Inferior parietal cortex (tissue), 1 donor: ENCODE data around the gene PRR19.

Source experiments
- DNase-seq: peaks from one replicate; pipeline ENCODE4 v3.0.0-alpha.2; 2016; ENCODE audit errors: extremely low spot score

The PRR19 gene

DNA sequence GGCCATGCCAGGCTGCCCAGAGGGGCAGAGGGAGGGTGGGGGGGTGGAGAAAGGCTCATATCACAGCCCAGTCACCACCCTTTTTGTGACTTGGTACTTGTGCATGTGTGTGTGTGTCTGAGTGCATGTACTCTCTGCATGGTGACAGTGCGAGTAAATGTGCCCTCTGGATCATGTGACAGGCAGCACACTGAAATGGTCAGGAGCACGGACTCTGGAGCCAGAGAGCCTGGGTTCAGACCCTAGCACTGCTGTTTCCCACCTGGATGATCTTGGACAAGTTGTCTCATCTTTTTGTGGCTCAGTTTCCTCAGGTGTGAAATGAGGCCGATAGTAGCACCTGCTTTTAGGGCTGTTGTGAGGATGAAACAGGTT, 30.9 kb upstream of the PRR19 start:
- DNase-seq: no peak

DNA sequence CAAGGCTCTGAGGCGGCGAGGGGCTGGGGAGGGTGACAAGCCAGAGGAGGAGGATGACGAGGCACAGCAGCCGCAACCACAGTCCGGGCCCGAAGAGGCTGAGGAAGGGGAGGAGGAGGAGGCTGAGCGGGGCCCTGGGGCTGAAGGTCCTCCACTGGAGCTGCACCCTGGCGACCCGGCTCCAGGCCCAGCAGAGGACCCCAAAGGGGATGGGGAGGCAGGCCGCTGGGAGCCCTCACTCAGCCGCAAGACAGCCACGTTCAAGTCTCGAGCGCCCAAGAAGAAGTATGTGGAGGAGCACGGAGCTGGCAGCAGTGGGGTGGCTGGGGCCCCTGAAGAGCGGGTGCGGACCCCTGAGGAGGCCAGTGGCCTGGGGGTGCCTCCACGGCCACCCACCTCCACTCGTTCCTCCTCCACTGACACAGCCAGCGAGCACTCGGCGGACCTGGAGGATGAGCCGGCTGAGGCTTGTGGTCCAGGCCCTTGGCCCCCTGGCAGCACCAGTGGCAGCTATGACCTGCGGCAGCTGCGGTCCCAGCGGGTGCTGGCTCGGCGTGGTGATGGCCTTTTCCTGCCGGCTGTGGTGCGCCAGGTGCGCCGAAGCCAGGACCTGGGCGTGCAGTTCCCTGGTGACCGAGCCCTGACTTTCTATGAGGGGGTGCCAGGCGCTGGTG, 29.9 kb upstream of the PRR19 start:
- DNase-seq: no peak

DNA sequence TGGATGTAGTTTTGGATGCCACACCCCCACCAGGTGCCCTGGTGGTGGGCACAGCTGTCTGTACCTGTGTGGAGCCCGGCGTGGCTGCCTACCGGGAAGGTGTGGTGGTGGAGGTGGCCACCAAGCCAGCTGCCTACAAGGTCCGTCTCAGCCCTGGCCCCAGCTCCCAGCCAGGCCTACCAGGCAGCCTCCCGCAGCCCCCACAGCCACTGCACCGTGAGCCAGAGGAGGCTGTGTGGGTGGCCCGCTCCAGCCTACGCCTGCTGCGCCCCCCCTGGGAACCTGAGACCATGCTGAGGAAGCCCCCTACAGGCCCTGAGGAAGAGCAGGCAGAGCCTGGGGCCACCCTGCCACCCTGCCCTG, 29.4 kb upstream of the PRR19 start:
- no peak for DNase-seq

DNA sequence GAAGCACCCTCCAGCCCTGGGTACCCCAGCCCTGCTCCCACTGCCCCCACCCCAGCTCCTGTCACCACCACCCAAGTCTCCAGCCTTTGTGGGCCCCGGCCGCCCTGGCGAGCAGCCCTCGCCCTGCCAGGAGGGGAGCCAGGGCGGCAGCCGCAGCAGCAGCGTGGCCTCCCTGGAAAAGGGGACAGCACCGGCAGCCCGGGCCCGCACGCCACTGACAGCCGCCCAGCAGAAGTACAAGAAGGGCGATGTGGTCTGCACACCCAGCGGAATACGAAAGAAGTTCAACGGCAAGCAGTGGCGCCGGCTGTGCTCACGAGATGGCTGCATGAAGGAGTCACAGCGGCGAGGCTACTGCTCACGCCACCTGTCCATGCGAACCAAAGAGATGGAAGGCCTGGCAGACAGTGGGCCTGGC, 28.9 kb upstream of the PRR19 start:
- no peak for DNase-seq

DNA sequence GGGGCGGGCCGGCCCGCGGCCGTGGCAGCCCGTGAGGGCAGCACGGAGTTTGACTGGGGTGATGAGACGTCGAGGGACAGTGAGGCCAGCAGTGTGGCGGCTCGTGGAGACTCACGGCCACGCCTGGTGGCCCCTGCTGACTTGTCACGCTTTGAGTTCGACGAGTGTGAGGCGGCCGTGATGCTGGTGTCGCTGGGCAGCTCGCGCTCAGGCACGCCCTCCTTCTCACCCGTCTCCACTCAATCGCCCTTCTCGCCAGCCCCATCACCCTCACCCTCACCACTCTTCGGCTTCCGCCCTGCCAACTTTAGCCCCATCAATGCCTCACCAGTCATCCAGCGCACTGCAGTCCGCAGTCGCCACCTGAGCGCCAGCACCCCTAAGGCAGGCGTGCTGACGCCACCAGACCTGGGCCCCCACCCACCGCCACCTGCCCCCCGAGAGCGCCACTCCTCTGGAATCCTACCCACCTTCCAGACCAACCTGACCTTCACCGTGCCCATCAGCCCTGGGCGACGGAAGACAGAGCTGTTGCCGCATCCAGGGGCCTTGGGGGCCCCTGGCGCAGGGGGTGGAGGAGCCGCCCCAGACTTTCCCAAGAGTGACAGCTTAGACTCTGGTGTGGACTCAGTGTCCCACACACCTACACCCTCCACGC, 28.4 kb upstream of the PRR19 start:
- DNase-seq: no peak

DNA sequence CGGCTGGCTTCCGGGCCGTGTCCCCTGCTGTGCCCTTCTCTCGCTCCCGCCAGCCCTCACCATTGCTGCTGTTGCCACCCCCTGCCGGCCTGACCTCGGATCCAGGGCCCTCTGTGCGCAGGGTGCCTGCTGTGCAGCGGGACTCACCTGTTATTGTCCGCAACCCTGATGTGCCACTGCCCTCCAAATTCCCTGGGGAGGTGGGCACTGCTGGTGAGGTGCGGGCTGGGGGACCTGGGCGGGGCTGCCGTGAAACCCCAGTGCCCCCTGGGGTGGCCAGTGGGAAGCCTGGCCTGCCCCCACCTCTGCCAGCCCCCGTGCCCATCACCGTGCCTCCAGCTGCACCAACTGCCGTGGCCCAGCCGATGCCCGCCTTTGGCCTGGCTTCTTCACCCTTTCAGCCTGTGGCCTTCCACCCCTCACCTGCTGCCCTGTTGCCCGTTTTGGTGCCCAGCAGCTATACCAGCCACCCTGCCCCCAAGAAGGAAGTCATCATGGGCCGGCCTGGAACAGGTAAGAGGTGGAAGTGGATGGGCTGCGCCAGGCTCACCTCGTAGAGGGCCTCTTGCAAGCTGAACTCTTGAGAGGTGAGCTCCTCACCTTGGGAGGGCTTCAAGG, 27.8 kb upstream of the PRR19 start:
- DNase-seq: no peak

DNA sequence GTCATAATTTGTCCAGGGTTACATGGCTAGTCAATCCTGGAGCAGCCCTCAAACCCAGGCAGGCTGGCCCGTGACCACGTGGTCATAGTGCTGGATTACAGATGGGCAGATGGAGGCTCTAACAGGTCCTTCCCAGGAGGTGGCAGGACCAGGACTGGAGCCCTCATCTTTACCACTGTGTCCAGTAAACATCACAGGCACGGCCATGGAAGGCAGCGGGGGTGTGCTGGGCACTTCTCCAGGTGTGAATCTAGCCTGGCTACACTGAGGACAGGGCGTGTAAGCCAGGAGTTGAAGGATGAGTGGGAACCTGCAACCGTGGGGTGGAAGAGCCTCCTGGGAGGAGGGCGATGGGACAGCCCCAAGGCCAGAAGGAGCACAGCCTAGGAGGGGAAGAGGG, 26.8 kb upstream of the PRR19 start:
- no peak for DNase-seq

DNA sequence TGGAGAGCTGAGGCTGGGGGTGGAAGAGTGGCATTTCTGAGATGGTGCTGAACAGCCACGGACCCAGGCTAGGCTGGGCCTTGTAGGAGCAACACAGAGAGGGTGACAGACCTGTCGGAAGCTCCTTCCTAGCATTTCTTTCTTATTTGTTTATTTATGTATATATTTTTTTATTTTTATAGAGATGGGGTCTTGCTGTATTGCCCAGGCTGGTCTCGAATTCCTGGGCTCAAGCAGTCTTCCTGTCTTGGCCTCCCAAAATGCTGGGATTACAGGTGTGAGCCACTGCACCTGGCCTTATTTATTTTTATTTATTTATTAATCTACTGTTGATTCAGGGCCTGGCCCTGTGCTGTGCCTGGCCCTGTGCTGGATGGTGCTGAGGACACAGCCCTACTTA, 26.4 kb upstream of the PRR19 start:
- no peak for DNase-seq

DNA sequence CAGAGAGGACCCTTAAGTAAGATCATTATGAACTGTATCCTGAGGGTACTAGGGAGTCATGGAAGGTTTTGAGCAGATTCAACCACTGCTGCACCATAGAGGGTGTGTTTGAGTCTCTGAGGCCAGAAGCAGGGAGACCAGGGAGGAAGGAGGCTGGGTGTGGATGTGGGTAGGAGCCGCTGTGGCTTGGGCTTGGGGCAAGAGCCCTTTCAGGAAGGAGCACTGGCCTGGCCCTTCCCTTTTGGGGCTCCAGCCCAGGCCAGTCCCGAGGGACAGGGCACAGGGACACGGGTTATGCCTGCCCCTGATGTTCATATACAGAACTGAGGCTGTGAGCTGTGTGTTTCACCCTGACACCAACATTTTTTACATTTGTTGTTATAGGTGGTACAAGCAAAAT, 25.6 kb upstream of the PRR19 start:
- DNase-seq: no peak

DNA sequence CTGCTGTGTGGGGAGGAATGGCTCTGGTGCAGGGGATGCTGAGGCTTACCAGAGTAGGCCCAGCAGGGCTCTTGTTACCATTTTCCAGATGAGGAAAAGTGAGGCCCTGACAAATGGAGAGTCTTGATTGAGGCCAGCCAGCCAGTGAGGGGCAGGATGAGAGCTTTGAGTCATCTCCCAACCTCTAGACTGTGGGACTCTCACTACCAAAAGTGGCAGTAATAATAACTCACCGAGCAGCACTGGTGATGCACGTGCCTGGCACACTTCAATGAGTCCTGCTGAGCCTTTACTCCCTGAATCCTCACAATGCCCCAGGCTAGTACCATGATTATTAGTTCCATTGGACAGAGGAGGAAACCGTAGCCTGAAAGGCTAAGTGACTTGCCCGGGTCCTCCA, 25.1 kb upstream of the PRR19 start:
- DNase-seq: no peak

DNA sequence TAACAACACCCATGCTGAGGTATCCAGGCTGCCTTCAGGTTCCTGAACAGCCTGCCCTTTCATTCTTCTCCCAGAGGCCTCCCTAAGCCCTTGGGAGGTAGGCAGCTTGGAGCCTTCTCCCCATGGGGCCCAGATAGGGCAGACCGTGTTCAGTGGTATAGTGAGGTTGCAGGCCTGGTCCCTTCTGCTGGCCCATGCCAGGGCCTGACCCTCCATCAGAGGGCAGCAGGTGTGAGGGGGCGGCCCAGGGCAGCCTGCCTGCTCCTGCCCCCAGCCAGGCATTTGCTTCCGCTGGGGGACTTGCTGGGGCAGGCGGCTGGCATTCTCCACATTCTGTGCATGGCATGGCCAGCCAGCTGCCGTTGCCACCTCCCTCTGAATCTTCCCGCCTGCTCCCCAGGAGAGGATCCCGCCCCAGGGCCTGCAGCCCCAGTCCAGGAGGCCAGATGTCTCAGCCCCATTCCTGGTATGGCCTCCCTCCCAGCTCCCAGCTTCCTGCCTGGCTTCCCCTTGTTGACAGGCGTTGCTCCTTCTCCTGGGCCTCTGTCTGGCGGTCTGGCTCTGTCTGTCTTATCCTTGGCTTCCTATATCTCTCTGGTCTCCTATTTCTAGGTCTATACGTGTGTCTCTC, 24.0 kb upstream of the PRR19 start:
- DNase-seq: no peak

DNA sequence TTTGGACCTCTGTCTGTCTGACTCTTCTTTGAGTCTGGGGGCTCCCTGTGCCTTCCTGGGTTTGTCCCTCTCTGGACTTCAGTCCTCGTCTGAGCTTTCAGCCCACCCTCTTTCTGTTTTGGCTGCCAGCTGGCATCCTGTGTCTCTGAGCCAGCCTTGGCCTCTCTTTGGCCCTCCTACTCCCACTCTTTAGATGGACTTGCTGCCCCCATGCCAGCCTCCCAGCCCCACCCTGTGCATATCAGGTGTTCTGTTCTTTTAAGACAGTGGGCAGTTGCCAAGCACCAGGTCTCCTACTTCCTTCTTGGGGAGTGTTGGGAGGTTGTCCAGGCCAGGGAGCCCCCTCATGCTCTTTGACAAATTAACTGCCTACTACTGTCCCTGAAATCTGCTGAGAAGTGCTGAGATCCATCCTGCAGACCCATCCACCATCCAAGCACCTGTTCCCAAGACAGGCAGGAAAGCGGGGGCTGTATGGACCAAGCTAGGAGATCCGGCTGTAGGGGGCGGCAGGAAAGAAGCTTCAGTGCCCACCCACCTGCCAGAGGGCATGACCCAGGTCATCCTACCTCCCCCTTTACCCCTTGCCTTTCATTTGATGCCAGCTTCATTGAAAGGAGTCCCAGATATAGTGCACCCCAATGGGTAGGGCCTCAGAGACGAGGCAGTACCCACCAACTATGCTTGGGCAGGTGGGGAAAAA, 23.3 kb upstream of the PRR19 start:
- no peak for DNase-seq

DNA sequence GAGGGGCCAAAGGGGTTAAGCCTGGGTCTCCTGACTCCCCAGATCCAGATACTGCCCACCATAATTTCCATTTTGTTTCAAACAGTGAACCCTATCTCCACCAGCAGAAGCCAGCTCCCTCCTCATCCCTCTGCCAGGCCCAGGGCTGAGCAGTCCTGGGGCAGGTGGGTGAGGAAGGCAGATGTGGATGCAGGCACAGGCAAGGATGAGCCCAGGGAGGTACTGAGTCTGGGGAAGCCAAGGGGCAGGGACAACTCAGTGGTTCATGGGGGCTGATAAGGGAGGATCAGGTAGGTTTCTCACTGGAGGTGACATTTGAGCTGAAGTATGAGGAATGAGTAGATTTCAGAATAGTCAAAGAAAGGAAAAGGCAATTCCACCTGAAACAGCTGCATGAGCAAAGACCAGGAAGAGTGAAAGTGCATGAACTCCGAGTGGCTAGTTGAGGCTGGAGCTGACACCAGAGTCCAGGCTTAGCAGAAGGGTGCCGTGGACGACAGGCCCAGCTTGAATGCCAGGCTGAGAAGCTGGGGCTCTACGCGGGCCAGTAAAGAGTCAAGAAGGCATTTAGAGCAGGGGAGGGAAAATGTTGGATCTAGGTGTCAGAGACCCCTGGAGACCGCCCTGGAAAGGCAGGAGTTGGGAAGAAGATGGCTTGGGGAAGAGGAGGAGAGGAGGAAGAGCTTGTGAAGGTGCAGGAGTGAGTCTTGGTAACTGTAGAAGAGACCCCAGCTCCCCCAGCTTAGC, 22.6 kb upstream of the PRR19 start:
- DNase-seq: peak; percentile 65

DNA sequence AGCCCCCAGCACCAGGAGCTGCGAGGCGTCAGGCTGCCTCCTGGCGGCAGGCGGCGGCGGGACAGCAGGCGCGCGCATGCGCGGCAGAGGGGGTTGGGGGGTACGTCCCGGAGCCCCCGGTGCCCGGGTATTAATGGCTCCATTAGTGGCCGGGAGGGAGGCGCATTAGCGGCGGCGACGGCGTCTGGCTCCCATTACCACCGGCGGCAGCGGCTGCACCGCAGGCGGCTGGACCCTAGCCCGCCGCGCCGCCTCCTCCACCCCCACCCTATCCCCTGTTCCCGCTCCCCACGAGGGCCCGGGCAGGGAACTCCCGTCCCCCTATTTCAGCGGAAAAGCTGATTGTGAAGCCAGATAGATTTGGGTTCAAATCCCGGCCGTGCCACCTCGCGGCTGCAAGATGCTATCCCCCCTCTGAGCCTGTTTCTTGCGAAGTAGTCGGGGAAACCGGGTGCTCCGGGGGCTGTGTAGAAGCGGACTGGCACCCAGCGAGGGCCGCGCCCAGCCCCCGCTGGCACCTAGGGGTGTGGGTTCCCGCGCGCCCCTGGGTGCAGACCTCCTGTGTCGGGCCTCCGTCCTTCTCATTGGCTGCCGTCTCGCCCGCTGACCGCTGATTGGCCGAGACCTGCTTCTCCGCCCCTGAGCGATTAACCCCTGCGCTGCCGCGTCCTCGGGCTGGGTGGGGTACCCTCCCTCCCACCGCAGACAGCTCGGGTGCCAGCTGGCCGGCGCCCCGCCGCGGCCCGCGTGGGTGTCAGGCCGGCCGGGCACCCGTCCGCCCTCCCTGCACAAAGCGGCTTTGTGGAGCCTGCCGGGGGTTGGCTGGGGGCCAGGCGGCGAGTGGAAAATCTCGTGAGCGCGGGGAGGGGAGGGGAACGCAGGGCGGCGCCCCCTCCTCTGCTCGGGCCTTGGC, 21.8 kb upstream of the PRR19 start:
- peak; percentile 93 for DNase-seq

DNA sequence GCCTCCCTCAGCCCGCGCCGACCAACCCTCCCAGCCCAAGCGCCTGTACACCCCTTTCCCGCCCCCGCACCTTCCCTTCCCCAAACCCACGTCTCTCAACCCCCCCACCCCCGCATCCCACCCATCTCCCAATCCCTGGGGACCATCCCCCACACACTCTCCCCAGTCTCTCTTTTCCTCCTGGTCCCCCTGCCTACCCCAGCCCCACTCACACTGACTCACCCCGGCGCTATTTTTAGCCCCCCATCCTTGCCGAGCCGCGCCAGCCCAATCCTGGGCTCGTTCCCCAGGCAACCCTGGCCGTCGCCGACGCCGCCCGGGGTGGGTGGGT, 21.2 kb upstream of the PRR19 start:
- peak; percentile 24 for DNase-seq

DNA sequence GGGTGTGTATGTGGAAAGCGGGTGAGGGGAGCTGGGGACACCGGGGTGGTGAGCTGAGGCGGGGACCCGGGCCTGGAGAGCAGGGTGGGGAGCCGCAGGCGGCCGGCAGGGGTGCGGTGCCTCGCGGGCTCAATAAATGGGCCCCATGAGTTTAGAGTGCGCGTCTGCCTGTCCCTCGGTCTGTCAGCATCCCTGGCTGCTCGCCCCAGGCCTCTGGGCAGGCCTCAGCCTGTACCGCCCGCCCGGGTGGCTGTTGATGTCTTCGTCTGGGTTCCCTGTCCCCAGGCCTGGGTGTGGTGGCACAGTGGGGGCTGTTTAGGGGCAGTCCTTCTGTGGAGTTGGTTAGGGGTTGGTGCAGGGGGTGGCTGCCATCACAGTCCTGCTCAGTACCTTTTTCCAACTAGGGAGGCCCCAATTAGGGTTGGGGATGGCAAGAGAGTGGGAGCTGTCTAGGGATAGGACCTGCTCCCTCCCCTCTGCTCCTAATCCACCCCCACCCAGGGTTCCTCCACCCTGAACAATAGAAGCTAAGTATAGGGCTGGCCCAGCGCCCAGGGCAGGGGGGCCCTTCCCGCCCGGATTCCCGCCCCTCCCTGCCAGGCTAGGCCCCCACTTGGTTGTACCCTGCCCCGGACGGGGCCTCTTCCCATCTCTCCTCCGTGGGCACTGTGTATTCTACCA, 20.6 kb upstream of the PRR19 start:
- peak; percentile 31 for DNase-seq

DNA sequence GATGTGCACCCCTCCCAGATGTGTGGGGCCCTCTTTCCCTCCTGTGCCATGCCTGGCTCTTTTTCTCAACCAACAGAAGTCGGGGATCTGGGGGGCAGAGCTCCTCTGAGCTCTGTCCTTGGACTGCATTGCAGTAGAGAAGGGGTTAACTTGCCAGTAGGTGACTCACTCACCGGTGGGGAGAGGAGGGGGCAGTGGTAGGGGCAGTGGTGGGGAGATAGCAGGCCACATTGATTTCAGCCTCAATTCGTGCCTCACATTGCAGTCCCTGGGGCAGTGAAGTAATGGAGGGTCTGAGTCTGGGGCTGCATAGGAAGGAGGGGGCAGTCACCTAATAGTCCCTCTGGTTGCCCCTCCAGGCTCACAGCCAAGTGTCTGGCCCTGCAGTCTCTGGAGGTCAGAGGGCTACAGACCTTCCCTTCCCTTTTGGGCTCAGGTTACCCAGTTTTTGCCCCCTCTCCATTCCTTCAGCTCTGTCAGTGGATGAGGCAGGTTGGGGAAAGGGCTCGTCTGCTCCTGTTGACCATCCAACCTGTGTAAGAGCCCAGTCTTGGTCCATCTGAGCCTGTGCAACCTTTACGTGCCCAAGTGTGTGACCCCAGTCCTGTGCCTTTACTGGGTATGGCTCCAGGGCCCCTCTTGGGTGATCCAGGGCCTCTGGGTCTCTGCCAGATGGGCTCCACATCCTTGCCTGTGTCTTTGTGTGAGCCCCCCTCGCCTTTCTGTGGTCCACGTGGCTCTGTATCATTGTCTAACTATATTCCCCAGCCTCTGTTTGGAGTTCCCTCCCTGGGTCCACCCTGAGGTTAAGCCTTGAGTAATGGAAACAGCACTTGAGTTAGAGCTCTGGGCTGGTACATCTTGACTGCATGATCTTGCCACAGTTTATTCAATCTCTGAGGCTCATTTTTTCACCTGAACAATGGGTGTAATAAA, 19.8 kb upstream of the PRR19 start:
- DNase-seq: peak; percentile 23

DNA sequence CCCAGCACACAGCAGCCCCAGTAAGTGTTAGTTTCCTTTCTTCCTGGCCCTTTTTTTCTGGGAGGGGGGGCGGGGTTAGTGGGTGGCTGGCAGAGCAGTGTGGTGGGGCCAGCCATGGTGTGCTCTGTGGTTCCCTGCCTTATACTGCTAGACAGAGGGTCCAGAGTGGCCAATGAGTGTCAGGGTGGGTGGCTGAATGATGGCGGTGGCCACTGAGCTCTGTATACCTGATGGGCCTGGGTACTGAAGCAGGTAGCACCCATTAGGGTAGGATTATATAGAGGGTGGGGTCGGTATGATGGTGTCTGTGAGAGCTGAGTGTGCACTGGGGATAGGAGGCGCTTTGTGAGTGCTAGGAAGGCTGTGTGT, 19.1 kb upstream of the PRR19 start:
- no peak for DNase-seq
